Endometrial microvascular endothelial cells (primary cell): Measurements from ENCODE around the gene MRPL34. TPM values are rescaled to one million over a fixed set of nuclear protein-coding genes. Genes with fewer than 3 reads are reported as not detected.

Experiments
- in situ Hi-C: cut with HindIII; loops from 2 replicates; pipeline ENCODE4 v1.10.0; 2017; ENCODE audit warnings: low sequenced_read_pairs, low pct_unique_long_range_greater_than_20kb; ENCODE audit errors: inconsistent ontology term
- total RNA-seq: library from RNA; depleted of rRNA; stranded (reverse); fragments of >200 nt; gene quantifications from one replicate; pipeline ENCODE4 v1.2.3, GENCODE V29; 2015; ENCODE audit errors: inconsistent ontology term

MRPL34 gene
- total RNA-seq, 1 donor from 2014 or later, result 115 TPM

- in situ Hi-C loops, result no loop called here
These were observed 29.9 kb downstream of the MRPL34 start for GRCh38 chr19:17335575-17335974.

- in situ Hi-C loops, result no loop called here
These were observed 31.4 kb downstream of the MRPL34 start, which contains the start of gene GTPBP3 for GRCh38 chr19:17336872-17337674. GTPBP3 (plus strand) TSS chr19:17337553; CDS start chr19:17337612, 59 bp downstream.

- in situ Hi-C loops, result no loop called here
These were observed 32.2 kb downstream of the MRPL34 start for GRCh38 chr19:17337675-17338432.

GRCh38 chr19:17338433-17339078 lies 32.9 kb downstream of the MRPL34 start:
- in situ Hi-C loops, result no loop called here

- in situ Hi-C loops, result no loop called here
These were observed 33.5 kb downstream of the MRPL34 start for GRCh38 chr19:17339088-17339741.

- in situ Hi-C loops, result no loop called here
These were observed 34.7 kb downstream of the MRPL34 start for GRCh38 chr19:17340302-17340870.

GRCh38 chr19:17340871-17341357 lies 35.2 kb downstream of the MRPL34 start:
- in situ Hi-C loops, result no loop called here

GRCh38 chr19:17341386-17341785 lies 35.7 kb downstream of the MRPL34 start:
- in situ Hi-C loops, result no loop called here

GRCh38 chr19:17341845-17342244 lies 36.2 kb downstream of the MRPL34 start:
- in situ Hi-C loops, result no loop called here

- in situ Hi-C loops, result no loop called here
These were observed 40.5 kb downstream of the MRPL34 start for GRCh38 chr19:17346109-17346671.

- in situ Hi-C loops, result no loop called here
These were observed 41.7 kb downstream of the MRPL34 start for GRCh38 chr19:17347361-17347760.

- in situ Hi-C loops, result no loop called here
These were observed 42.2 kb downstream of the MRPL34 start for GRCh38 chr19:17347877-17348276.

GRCh38 chr19:17348700-17349099 lies 43.0 kb downstream of the MRPL34 start:
- in situ Hi-C loops, result no loop called here

- in situ Hi-C loops, result no loop called here
These were observed 46.3 kb downstream of the MRPL34 start for GRCh38 chr19:17351815-17352435.

- in situ Hi-C loops, result no loop called here
These were observed 47.1 kb downstream of the MRPL34 start for GRCh38 chr19:17352608-17353280.

- in situ Hi-C loops, result no loop called here
These were observed 47.7 kb downstream of the MRPL34 start for GRCh38 chr19:17353386-17353785.
